CD4-positive, alpha-beta T cell treated with Interleukin-15 for 1 hour (primary cell): Measurements from ENCODE around the gene CHD3.

Experiments used
- DNase-seq: peaks from one replicate; pipeline ENCODE4 v3.0.0-alpha.2; 2020

Gene CHD3

DNA sequence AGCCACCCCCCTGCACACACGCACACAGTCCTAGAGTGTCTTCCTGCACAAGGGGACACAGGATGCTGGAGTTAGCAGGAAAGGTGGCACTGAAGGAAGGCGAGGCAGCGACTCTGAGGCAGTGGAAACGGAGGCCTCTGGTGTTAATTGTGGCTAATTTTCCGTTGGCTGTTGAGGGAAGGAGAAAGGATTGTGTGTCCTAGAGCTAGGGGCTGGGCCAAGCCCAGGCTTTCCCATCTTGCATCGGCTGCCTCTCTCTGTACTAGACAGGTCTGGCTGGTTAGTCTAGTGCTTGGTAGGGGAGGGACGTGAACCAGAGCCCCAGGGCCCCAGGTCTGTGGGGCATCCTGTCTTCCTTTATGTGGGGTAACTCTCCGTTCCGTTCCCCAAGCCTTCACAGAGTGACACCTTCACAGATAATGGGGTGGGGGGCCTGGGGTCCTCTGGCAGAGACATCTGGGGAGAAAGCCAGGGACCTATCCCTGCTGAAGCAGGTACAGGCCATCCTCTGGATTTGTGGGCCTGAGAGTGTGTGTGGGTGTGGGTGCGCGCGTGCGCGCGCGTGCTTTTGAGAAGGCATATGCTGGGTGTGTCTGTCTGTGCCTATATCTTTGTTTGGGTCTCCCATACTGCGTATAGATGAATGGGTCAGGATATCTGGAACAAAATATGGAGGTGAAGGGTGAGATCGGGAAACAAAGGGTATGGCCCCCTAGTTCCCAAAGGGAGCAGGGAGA is at the start of gene CHD3:
CHD3 (plus strand) TSS at position 606 of the 737 bp plus-strand sequence. CDS start 212 bp downstream, outside the sequence.
- no peak for DNase-seq

DNA sequence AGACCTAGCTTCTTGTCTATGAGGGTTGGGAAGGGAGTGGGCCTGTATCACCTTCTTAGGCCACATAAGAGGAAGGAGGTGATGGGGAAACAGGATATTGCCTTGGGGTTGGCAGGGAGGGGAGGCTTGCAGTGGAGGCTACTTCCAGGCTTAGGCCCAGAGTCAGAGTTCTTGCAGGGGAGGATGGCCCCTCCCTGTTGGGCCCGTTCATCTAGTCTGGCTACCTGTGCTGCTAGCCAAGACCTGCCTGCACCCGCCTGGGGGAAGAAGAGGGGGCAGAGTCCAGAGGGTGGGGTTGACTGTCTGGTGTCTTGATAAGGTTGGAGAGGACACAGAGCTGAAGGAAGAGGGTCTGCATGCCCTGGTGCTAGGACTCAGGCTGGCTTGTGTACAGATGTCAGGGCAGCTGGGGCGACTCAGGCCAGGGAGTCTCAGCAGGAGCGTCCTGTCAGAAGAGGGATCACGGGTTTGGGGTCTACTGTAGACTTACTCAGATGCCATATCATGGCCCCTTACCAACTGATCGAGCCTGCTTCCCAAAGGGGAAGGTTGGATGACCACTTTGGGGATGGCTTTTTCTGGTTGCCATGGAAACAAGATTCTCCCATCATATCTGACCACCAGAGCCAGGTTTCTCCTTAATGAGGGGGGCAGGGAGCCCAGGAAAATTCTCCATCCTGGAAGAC is 49.3 kb upstream of the CHD3 start:
- peak; percentile 52 for DNase-seq

DNA sequence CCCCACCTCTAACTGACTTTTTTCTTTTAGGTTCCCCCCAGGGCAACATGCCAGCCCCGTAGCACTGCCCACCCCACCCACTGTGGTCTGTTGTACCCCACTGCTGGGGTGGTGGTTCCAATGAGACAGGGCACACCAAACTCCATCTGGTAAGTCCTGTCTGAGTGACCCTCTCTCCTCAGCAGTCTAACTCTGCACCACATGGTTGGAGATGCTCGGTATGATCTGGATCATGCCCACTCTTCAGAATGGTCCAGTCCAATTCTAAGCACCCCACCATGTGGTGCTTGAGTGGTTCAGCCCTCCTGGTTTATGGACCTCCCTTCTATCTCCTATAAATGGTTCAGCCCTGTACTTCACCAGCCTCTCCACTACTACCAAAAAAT is 48.7 kb upstream of the CHD3 start:
- DNase-seq = no peak

DNA sequence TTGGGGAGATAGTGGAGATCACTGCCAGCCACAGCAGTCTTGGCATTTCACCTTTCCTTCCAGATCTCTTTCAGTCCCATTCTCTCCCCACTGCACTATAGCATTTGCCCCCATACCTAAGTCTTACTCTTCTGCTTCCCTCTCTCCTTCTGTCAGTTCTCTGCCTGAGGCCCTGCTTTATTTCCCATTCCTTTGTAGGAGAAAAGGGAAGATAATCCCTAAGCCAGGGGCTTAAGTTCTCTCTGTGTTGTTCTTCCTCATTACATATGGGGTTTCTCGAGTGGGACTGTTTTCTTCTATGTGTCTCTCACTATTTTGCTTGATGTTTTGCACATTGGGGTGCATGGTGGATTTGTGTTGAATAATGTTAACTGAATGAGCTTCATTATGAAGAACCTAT is 48.1 kb upstream of the CHD3 start:
- DNase-seq = no peak

DNA sequence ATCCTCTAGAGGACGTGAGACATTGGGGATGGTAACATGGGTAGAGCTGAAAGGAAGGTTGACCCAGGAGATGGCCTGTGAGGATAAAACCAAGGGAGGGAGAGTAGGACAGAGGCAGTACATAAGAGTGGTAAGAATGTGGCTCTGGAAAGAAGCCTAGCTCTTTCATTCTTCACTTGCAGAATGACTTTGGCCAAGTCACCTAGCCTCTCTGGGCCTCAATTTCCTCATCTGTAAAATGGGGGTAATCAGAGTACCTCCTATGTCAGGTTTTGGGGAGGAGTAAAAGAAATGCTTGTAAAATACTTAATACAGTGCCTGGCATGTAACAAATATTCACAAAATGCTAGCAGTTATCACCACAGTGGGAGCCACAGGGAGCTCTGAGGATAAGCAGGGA is 47.7 kb upstream of the CHD3 start:
- DNase-seq = no peak

DNA sequence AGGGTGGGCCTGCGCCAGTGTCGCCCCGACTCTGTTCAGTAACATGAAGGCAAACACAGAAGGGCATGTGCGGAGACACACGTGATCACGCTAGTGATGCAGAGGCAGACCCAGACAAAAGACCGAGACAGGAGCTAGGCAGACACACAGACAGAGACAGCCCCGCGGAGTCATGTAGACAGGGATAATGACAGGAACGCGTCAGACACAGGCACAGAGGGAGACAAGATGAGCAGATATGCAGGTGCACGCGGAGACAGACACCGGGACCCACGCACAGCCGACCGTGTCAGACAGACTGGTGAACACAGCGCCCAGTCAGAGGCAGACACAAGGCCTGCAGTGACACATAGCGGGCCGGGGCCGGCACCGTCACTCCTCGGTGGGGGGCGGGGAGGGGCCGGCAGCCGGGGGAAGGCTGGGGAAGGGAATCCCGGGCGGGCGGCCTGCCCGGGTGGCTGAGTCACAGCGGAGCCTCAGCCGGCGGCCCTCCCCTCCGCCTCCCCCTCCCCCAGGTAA is 47.1 kb upstream of the CHD3 start:
- DNase-seq = peak; percentile 97

DNA sequence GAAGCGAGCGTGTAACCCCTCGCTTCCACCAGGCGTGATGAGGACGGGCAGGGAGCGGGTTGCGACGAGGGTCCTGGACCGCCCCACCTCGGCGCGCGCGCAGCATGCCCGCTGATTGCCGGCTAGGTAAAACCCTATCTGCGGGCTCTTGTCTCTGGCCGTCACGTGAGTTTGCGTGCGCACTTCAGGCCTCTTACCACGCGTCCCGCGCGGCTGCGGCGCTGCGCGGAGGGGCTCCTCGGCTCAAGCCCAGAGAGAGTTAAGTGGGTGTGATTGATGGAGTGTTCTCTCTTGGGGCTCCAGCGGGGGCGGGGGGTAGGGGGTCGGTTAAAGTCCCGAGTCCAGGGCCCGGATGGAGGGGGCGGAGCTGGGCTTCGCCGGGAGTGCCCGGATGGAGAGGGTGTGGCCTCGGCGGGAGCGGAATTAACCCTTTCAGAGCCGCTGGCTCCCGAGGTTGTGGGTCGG is 46.6 kb upstream of the CHD3 start:
- DNase-seq = peak; percentile 86

DNA sequence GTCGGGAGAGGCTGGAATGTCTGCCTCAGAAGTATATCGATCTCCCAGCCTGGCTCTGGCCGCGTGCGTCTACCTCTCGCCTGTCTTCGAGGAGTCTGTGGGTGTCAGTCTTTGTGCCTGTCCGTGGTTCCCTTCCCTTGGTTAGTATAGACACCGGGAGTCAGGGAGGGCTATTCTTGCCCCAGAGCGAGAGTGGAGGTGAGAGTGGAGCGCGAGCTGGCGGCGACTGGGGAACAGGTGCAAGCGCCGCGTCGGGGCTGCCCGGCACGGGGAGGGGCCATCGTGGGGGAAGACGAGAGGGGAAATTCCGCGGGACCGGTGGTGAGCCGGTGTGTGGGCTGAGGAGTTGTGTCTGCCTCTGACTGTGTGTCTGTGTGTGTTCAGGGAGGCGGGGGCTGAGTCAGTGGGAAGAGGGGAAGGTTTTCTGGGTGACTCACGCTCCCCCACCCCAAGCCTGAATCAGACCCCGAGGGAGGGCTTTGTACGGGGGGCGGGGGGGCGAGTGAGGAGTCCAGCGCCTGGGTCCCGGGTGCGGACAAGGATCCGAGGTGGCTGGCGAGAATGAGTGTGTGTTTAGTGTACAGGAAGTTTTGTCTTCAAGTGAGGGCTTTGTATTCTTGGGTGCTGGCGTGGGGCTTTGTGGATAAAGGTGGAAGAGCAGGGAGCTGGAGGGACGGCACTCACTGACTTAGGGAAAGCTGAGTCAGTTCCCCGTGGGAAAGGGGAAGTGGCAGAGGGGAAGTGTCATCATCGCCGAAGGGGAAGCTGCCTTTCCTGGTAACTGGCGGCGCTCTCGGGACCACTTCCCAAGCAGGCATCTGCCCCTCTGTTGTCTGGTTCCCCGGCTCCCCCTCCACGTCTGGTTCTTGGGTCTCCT is 46.0 kb upstream of the CHD3 start:
- DNase-seq = peak; percentile 99

DNA sequence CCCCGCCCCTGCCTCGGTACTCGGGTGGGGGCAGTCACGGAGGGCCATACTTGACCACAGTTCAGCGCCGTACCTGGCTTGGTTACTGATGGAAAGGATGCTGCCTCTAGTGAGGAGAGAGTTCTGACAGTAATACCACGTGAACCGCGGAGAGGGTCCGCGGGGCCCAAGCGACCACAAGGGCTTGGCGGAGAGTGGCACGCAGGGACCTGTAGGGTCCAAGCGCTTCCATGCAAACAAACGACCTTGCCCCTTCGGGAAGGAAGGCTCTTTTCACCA is 45.4 kb upstream of the CHD3 start:
- no peak for DNase-seq

DNA sequence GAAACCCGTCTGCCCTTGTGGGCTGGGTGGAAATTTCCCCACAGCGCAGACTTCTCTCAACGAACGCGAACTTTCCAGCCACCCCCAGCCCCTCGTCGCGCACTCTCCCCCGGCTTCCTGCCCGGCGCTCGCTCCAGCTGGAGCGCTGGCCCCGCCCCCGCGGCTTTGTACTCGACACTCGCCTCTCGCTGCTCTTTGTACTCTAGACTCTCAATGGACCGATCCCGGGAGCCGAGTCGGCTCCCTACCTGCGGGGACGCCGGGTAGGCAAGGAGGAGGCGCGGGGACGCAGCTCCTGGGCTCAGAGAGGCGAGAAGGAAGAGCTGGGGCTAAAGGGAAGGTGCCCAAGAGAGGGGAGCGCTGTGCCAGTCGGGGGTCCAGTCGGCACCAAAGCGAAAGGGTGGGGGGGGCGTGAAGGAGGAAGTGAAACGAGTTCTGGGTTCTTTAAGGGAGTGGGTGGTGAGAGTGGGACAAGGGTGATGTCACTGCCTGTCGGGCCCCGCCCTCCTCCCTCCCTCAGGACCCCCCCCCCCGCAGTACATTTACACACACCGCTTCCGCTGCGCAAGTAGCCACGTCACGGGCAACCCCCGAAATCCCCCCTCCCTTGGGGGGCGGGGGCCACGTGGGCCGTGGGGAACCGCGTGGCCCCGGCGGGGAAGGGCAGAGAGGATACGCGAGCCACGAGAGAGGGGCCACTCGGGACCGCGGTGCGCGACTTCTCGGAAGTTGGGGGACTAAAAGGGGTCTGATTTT is 44.9 kb upstream of the CHD3 start:
- DNase-seq = peak; percentile 96

DNA sequence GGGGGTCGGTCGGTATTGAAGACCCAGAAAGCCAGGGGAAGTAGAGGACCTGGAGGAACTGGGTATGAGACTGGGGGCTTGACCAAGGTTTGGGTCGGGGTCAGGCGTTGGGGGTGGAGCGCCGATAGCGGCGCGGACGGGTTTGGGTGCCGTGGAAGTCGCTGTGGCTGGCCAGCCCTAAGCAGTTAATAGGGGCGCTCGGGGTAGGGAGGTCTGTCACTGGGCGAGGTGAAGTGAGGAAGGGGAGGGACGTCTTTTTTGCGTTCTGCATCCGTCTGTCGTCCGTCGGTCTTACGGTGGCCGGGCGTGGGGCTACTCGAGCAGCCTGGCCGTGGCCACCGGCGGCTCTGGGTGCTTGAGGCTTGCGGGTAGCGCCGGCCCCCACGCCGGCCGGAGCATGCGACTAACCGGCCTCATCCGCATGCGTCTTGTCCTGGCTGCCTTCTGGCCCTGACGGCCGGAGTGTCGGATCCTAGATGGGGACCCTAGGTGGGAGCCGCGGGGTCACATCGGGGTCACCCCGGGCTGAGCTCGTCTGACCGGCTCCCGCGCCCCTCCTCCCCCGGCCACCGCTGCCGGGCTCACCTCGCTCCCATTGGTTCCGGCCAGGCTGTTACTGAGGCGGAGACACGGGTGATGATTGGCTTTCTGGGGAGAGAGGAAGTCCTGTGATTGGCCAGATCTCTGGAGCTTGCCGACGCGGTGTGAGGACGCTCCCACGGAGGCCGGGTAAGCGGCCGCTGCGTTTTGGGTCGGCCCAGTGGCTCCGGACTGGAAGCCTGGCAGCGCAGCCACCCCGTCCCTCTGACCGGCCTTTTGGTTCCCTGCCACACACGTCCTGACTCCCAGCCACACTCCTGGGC is 44.1 kb upstream of the CHD3 start:
- peak; percentile 93 for DNase-seq

DNA sequence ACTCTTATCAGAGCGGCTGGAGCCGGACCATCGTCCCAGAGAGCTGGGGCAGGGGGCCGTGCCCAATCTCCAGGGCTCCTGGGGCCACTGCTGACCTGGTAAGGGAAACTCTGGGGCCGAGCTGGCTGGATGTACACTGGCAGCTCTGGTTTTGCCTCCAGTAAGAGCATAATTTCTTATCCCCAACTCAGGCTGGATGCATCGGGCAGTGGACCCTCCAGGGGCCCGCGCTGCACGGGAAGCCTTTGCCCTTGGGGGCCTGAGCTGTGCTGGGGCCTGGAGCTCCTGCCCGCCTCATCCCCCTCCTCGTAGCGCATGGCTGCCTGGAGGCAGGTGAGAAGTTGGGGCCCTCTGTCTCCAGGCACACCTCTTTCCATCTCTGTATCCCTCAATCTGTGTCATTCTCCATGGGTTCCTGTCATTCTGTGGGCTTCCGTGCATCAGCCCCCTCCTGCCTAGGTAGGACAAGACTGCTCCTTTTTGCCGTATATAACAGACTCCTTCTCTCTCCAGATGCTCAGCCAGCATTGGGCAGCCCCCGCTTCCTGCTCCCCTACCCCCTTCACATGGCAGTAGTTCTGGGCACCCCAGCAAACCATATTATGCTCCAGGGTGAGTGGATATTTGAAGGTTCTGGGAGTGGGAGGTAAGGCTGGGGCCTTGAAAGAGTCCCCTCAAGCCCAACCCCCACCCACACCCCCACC is 43.1 kb upstream of the CHD3 start:
- no peak for DNase-seq

DNA sequence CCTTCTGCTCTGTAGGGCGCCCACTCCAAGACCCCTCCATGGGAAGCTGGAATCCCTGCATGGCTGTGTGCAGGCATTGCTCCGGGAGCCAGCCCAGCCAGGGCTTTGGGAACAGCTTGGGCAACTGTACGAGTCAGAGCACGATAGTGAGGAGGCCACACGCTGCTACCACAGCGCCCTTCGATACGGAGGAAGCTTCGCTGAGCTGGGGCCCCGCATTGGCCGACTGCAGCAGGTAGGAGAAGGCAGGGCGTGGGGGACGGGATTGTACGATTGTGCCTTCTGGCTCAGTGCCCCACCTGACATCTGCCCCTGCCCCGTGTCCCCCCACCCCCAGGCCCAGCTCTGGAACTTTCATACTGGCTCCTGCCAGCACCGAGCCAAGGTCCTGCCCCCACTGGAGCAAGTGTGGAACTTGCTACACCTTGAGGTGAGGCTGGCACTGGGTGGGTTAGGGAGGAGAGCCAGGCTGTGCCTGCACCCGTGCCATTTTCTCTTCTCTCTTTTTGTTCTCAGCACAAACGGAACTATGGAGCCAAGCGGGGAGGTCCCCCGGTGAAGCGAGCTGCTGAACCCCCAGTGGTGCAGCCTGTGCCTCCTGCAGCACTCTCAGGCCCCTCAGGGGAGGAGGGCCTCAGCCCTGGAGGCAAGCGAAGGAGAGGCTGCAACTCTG is 42.4 kb upstream of the CHD3 start:
- no peak for DNase-seq

DNA sequence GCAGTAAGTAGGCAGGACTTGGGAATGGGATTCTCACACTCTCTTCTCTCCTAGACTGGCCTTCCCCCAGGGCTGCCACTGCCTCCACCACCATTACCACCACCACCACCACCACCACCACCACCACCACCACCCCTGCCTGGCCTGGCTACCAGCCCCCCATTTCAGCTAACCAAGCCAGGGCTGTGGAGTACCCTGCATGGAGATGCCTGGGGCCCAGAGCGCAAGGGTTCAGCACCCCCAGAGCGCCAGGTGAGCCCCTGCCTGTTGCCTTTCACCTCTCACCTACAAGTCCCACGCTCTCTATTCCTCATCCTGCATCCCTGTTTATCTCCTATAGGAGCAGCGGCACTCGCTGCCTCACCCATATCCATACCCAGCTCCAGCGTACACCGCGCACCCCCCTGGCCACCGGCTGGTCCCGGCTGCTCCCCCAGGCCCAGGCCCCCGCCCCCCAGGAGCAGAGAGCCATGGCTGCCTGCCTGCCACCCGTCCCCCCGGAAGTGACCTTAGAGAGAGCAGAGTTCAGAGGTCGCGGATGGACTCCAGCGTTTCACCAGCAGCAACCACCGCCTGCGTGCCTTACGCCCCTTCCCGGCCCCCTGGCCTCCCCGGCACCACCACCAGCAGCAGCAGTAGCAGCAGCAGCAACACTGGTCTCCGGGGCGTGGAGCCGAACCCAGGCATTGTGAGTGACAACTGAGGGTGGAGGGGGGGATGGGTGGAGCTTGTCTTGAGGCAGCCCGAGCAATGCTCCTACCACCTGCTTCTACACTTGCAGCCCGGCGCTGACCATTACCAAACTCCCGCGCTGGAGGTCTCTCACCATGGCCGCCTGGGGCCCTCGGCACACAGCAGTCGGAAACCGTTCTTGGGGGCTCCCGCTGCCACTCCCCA is 41.6 kb upstream of the CHD3 start:
- DNase-seq = no peak

DNA sequence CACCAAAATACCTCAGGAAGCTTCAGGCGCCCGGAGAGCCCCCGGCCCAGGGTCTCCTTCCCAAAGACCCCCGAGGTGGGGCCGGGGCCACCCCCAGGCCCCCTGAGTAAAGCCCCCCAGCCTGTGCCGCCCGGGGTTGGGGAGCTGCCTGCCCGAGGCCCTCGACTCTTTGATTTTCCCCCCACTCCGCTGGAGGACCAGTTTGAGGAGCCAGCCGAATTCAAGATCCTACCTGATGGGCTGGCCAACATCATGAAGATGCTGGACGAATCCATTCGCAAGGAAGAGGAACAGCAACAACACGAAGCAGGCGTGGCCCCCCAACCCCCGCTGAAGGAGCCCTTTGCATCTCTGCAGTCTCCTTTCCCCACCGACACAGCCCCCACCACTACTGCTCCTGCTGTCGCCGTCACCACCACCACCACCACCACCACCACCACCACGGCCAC is 40.4 kb upstream of the CHD3 start:
- no peak for DNase-seq

DNA sequence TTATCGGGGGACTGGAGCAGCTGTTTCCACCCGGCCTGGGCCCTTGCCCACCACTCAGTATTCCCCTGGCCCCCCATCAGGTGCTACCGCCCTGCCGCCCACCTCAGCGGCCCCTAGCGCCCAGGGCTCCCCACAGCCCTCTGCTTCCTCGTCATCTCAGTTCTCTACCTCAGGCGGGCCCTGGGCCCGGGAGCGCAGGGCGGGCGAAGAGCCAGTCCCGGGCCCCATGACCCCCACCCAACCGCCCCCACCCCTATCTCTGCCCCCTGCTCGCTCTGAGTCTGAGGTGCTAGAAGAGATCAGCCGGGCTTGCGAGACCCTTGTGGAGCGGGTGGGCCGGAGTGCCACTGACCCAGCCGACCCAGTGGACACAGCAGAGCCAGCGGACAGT is 39.9 kb upstream of the CHD3 start:
- DNase-seq = no peak

DNA sequence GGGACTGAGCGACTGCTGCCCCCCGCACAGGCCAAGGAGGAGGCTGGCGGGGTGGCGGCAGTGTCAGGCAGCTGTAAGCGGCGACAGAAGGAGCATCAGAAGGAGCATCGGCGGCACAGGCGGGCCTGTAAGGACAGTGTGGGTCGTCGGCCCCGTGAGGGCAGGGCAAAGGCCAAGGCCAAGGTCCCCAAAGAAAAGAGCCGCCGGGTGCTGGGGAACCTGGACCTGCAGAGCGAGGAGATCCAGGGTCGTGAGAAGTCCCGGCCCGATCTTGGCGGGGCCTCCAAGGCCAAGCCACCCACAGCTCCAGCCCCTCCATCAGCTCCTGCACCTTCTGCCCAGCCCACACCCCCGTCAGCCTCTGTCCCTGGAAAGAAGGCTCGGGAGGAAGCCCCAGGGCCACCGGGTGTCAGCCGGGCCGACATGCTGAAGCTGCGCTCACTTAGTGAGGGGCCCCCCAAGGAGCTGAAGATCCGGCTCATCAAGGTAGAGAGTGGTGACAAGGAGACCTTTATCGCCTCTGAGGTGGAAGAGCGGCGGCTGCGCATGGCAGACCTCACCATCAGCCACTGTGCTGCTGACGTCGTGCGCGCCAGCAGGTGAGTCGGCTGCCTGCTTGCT is 39.3 kb upstream of the CHD3 start:
- DNase-seq = peak; percentile 20

DNA sequence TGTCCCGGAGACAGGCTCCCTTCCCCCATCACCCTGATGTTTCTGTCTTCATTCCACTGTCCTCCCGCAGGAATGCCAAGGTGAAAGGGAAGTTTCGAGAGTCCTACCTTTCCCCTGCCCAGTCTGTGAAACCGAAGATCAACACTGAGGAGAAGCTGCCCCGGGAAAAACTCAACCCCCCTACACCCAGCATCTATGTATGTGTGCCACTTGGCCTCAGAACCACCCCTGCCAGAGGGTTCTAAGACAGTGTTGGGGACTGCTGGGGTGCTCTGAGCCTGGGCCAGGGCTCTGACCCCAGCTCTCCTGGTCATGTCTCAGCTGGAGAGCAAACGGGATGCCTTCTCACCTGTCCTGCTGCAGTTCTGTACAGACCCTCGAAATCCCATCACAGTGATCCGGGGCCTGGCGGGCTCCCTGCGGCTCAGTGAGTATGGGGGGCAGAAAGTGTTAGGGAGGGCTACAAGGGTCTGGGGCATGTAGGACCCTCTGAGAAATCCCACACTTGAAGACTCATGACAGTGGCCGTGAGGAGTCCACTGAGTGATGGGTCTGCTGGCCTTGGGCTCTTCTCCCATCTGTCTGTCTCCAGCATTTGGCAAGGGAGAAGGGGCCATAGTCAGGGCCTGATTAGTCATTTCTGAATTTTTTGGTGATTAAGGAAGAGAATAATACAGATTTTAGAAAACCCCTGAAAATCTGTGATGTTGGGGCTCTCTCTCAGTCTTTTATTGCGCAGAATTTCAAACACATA is 38.7 kb upstream of the CHD3 start:
- peak; percentile 20 for DNase-seq
